ENCODE data around the gene SLC25A26. TPM values are rescaled to one million over a fixed set of nuclear protein-coding genes. Genes with fewer than 3 reads are reported as not detected.

The SLC25A26 gene
- total RNA-seq, 2 donors from 2014 or later = 8.6 to 9.2 TPM

DNA sequence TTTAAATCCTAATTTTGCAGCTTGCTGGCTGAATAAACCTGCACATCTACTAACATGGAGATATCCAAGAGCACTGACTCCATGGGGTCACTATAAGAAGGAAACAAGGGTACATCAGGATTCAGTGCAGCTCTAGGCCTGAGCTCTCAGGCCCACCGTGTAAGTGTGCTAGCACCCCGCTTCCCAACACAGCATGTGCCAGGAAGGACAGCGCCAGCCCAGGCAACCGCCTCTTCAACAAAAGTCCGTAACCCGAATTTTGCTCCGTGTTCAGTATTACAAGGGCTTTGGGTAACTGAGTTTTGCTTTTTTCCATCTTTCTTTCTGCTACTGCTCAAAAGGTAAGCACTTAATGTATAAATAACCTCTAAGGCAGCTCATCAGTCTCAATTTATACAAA, 190.2 kb downstream of the SLC25A26 start:
- 82 to 84% methylated on average over 7 of the region's 7 CpGs for WGBS, 2 donors
- no peak overlapping the region for H3K4me3 ChIP-seq
- peaks cover 18% of the 10 kb centered on the region for H3K4me1 ChIP-seq
- H3K9me3 ChIP-seq = no peaks in the 10 kb centered on the region
- DNase-seq = no peak
- H3K36me3 ChIP-seq (replicated peaks in 1 of 2; ENCODE audit: insufficient read depth in 1 of 2, low read depth in 2 of 2) = peaks cover 19 to 42% of the 10 kb centered on the region in 2 donors
- no peaks in the 10 kb centered on the region for H3K27me3 ChIP-seq
- no peak overlapping the region for H3K27ac ChIP-seq
- no peak for TF ChIP-seq POLR2A (IDR thresholded peaks at IDR 0.05)
- no peak for TF ChIP-seq CTCF (IDR thresholded peaks at IDR 0.05)
- ATAC-seq = no peak
- intact Hi-C loops (cut with DNase I) = no loop called here

DNA sequence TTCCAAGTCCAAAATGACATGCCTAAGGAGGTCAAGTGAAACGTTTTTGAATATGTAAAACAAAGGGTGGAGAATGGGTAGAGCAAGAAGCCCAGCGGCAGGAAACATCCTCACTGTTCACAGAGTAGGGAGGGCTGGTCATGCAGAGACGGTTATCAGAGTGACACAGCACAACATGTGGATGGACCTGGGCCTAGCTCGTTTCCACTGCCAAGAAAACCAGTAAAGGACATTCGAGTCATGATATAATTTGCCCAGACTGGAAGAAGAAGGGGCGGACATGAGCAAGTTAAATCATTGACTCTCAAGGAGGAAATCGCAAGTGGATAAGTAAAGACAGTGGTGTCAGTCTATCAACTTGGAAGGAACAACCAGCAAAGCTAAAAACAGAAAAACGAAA, 190.7 kb downstream of the SLC25A26 start:
- Histone ChIP-seq H3K4me3 (no peak overlapping the region), H3K27ac (no peak overlapping the region), H3K36me3 (replicated peaks in 1 of 2; ENCODE audit: insufficient read depth in 1 of 2, low read depth in 2 of 2) (peaks cover 19 to 42% of the 10 kb centered on the region in 2 donors), H3K4me1 (peaks cover 23% of the 10 kb centered on the region), H3K9me3 (no peaks in the 10 kb centered on the region), H3K27me3 (no peaks in the 10 kb centered on the region)
- ATAC-seq (no peak), DNase-seq (no peak)
- 50 to 63% methylated on average over 8 of the region's 8 CpGs for WGBS, 2 donors
- intact Hi-C loops (cut with DNase I) = no loop called here
- no peak for TF ChIP-seq CTCF (IDR thresholded peaks at IDR 0.05)
- no peak for TF ChIP-seq POLR2A (IDR thresholded peaks at IDR 0.05)

GRCh38 chr3:66411961-66412887, 191.4 kb downstream of the SLC25A26 start:
- 74 to 77% methylated on average over 16 to 23 of the region's 24 CpGs for WGBS, 2 donors
- Histone ChIP-seq H3K27ac (peak overlapping the region in 1 of 4 donors; percentile 0), H3K4me3 (no peak overlapping the region), H3K36me3 (replicated peaks in 1 of 2; ENCODE audit: insufficient read depth in 1 of 2, low read depth in 2 of 2) (peaks cover 19 to 35% of the 10 kb centered on the region in 2 donors), H3K27me3 (no peaks in the 10 kb centered on the region), H3K9me3 (no peaks in the 10 kb centered on the region), H3K4me1 (peaks cover 29% of the 10 kb centered on the region)
- intact Hi-C loops (cut with DNase I) = no loop called here
- TF ChIP-seq POLR2A (IDR thresholded peaks at IDR 0.05) (no peak), CTCF (IDR thresholded peaks at IDR 0.05) (no peak)
- DNase-seq = peak in 1 of 4 donors; percentile 1
- no peak for ATAC-seq

GRCh38 chr3:66413151-66413751, 192.4 kb downstream of the SLC25A26 start:
- no peak for TF ChIP-seq CTCF (IDR thresholded peaks at IDR 0.05)
- TF ChIP-seq POLR2A (IDR thresholded peaks at IDR 0.05) = no peak
- no peak for DNase-seq
- Histone ChIP-seq H3K27me3 (no peaks in the 10 kb centered on the region), H3K27ac (peak overlapping the region in 1 of 4 donors; percentile 0), H3K9me3 (no peaks in the 10 kb centered on the region), H3K4me3 (no peak overlapping the region), H3K36me3 (replicated peaks in 1 of 2; ENCODE audit: insufficient read depth in 1 of 2, low read depth in 2 of 2) (peaks cover 19 to 33% of the 10 kb centered on the region in 2 donors), H3K4me1 (peaks cover 29% of the 10 kb centered on the region)
- intact Hi-C loops (cut with DNase I) = no loop called here
- WGBS, 2 donors = 76 to 84% methylated on average over 3 to 7 of the region's 7 CpGs
- no peak for ATAC-seq

Data from body of pancreas (tissue), 4 donors.